ENCODE data around the gene RTKN2.
A peak's percentile ranks its signal among the peaks of the same experiment; 100 is the strongest.
"Not testable (repeated sequence)": the region's sequence is repeated elsewhere in the genome, so short reads cannot be mapped to it uniquely, and the experiment has no call there.

Gene RTKN2

GRCh38 chr10:62268399-62269114 is at the start of gene RTKN2:
TSS of gene RTKN2 (minus strand) at chr10:62268844. CDS start at chr10:62268610, 234 bp downstream.
- DNase-seq = peak; percentile 79

GRCh38 chr10:62317257-62317656 is 48.6 kb upstream of the RTKN2 start:
- DNase-seq = no peak

- no peak for DNase-seq
These were observed 40.6 kb upstream of the RTKN2 start for GRCh38 chr10:62309254-62309653.

GRCh38 chr10:62308101-62308500 is 39.5 kb upstream of the RTKN2 start:
- no peak for DNase-seq

- no peak for DNase-seq
These were observed 39.0 kb upstream of the RTKN2 start for GRCh38 chr10:62307635-62308034.

- no peak for DNase-seq
These were observed 38.0 kb upstream of the RTKN2 start for GRCh38 chr10:62306663-62307062.

GRCh38 chr10:62305813-62306212 is 37.2 kb upstream of the RTKN2 start:
- DNase-seq = no peak

GRCh38 chr10:62303922-62304321 is 35.3 kb upstream of the RTKN2 start:
- no peak for DNase-seq

GRCh38 chr10:62302760-62303159 is 34.1 kb upstream of the RTKN2 start:
- no peak for DNase-seq

- DNase-seq = no peak
These were observed 29.2 kb upstream of the RTKN2 start for GRCh38 chr10:62297857-62298256.

- DNase-seq = no peak
These were observed 15.6 kb upstream of the RTKN2 start for GRCh38 chr10:62284221-62284620.

GRCh38 chr10:62281348-62281747 is 12.7 kb upstream of the RTKN2 start:
- DNase-seq = not testable (repeated sequence)

- not testable (repeated sequence) for DNase-seq
These were observed 11.7 kb upstream of the RTKN2 start for GRCh38 chr10:62280392-62280791.

- DNase-seq = peak; percentile 70
These were observed 9.8 kb upstream of the RTKN2 start for GRCh38 chr10:62278441-62278910.

- no peak for DNase-seq
These were observed 9.3 kb upstream of the RTKN2 start for GRCh38 chr10:62277971-62278370.

- DNase-seq = no peak
These were observed 1.4 kb upstream of the RTKN2 start for GRCh38 chr10:62270020-62270419.

- no peak for DNase-seq
These were observed 631 bp downstream of the RTKN2 start for GRCh38 chr10:62268027-62268398.

GRCh38 chr10:62266611-62267010 is 2.0 kb downstream of the RTKN2 start:
- no peak for DNase-seq

- DNase-seq = no peak
These were observed 2.5 kb downstream of the RTKN2 start for GRCh38 chr10:62266147-62266546.

- DNase-seq = peak; percentile 87
These were observed 3.8 kb downstream of the RTKN2 start for GRCh38 chr10:62264702-62265436.

- DNase-seq = no peak
These were observed 4.5 kb downstream of the RTKN2 start for GRCh38 chr10:62264126-62264525.

- peak; percentile 30 for DNase-seq
These were observed 7.0 kb downstream of the RTKN2 start for GRCh38 chr10:62261666-62262065.

GRCh38 chr10:62259998-62260397 is 8.6 kb downstream of the RTKN2 start:
- no peak for DNase-seq

- no peak for DNase-seq
These were observed 9.2 kb downstream of the RTKN2 start for GRCh38 chr10:62259456-62259855.
